Colonic mucosa (tissue), 4 donors: ENCODE results near the gene MLLT1. TPM values are rescaled to one million over a fixed set of nuclear protein-coding genes. Genes with fewer than 3 reads are reported as not detected.

ENCODE experiments used
- DNase-seq: peaks from one replicate; pipeline ENCODE4 v3.0.0-alpha.2; 2020
- H3K27ac ChIP-seq: fragments of 200-600 bp; one replicate; pipeline ENCODE4 v1.8.0; 2021
- H3K27me3 ChIP-seq: fragments of 200-600 bp; one replicate; pipeline ENCODE4 v1.8.0; 2021
- H3K36me3 ChIP-seq: fragments of 200-600 bp; one replicate; pipeline ENCODE4 v1.8.0; 2021
- H3K4me1 ChIP-seq: fragments of 200-600 bp; one replicate; pipeline ENCODE4 v1.8.0; 2021; ENCODE audit warnings: mild to moderate bottlenecking
- H3K4me3 ChIP-seq: fragments of 200-600 bp; one replicate; pipeline ENCODE4 v1.8.0; 2021
- H3K9ac ChIP-seq, 2 donors: one replicate each; pipeline ENCODE4 v1.7.0; 2013; ENCODE audit warnings: control low read depth in 2 of 2, low read depth in 2 of 2, low read length in 2 of 2
- H3K9me3 ChIP-seq: fragments of 200-600 bp; one replicate; pipeline ENCODE4 v1.8.0; 2021
- CTCF ChIP-seq: fragments of 200-600 bp; IDR thresholded peaks from one replicate; pipeline ENCODE4 v1.8.0; 2022; ENCODE audit warnings: antibody characterized with exemption, mild to moderate bottlenecking
- intact Hi-C: fragments of 100-400 bp; cut with DNase I; formaldehyde crosslinking; loops from one replicate; pipeline ENCODE4 v1.14.1; 2022
- total RNA-seq, 2 donors: library from RNA; stranded (reverse); fragmentation: NEBNext Ultra II Directional in 1 of 2; extraction: Animal tissue kit (Norgen Biotek cat#: 25700) in 1 of 2; gene quantifications; one replicate each; pipeline ENCODE4 v1.2.1, GENCODE V29; 2021
- donor health status: healthy.
- donor health status: DM: no; HTN: no; CAD: no.
- donor health status: DM: no; HTN: no; CAD: no.

MLLT1 gene
- total RNA-seq, 2 donors from 2014 or later = 26.4 to 59.2 TPM

GRCh38 chr19:6279620-6279930 lies 200 bp downstream of the MLLT1 start:
- Histone ChIP-seq H3K27ac (no peak overlapping the region), H3K9me3 (no peaks in the 10 kb centered on the region), H3K27me3 (no peaks in the 10 kb centered on the region), H3K4me3 (peak overlapping the region; percentile 81), H3K36me3 (no peaks in the 10 kb centered on the region), H3K4me1 (peaks cover 4% of the 10 kb centered on the region), H3K9ac (peak overlapping the region; percentile 83 to 87)
- TF ChIP-seq CTCF = no peak
- intact Hi-C loops = no loop called here
- no peak for DNase-seq

GRCh38 chr19:6278740-6279619 lies 795 bp downstream of the MLLT1 start:
- no peak for DNase-seq
- peak overlapping the region; percentile 83 to 87 for H3K9ac ChIP-seq
- intact Hi-C loops = no loop called here
- no peaks in the 10 kb centered on the region for H3K27me3 ChIP-seq
- H3K9me3 ChIP-seq = no peaks in the 10 kb centered on the region
- H3K4me3 ChIP-seq = peak overlapping the region; percentile 81
- H3K4me1 ChIP-seq = peaks cover 4% of the 10 kb centered on the region
- no peak for TF ChIP-seq CTCF
- no peaks in the 10 kb centered on the region for H3K36me3 ChIP-seq
- H3K27ac ChIP-seq = no peak overlapping the region

- H3K9me3 ChIP-seq = no peaks in the 10 kb centered on the region
- H3K27ac ChIP-seq = no peak overlapping the region
- intact Hi-C loops = no loop called here
- TF ChIP-seq CTCF = no peak
- H3K9ac ChIP-seq = peak overlapping the region in 1 of 2 donors; percentile 87
- DNase-seq = no peak
- H3K27me3 ChIP-seq = no peaks in the 10 kb centered on the region
- H3K36me3 ChIP-seq = no peaks in the 10 kb centered on the region
- no peak overlapping the region for H3K4me3 ChIP-seq
- peaks cover 7% of the 10 kb centered on the region for H3K4me1 ChIP-seq
These were observed 1.7 kb downstream of the MLLT1 start for GRCh38 chr19:6278051-6278450.

- intact Hi-C loops = no loop called here
- H3K27ac ChIP-seq = no peak overlapping the region
- peaks cover 13% of the 10 kb centered on the region for H3K4me1 ChIP-seq
- peak; percentile 53 for DNase-seq
- TF ChIP-seq CTCF = no peak
- H3K4me3 ChIP-seq = no peak overlapping the region
- H3K27me3 ChIP-seq = no peaks in the 10 kb centered on the region
- no peaks in the 10 kb centered on the region for H3K36me3 ChIP-seq
- no peaks in the 10 kb centered on the region for H3K9me3 ChIP-seq
- no peak overlapping the region for H3K9ac ChIP-seq
These were observed 3.3 kb downstream of the MLLT1 start for GRCh38 chr19:6276447-6276846.

GRCh38 chr19:6275170-6275744 lies 4.5 kb downstream of the MLLT1 start:
- H3K27ac ChIP-seq = no peak overlapping the region
- no peaks in the 10 kb centered on the region for H3K9me3 ChIP-seq
- peaks cover 13% of the 10 kb centered on the region for H3K4me1 ChIP-seq
- H3K27me3 ChIP-seq = no peaks in the 10 kb centered on the region
- H3K9ac ChIP-seq = no peak overlapping the region
- TF ChIP-seq CTCF = no peak
- H3K36me3 ChIP-seq = no peaks in the 10 kb centered on the region
- H3K4me3 ChIP-seq = no peak overlapping the region
- DNase-seq = no peak
- intact Hi-C loops = no loop called here
